ENCODE results near the gene DDX1.
"Not testable (repeated sequence)": the region's sequence is repeated elsewhere in the genome, so short reads cannot be mapped to it uniquely, and the experiment has no call there.

DDX1 gene

DNA sequence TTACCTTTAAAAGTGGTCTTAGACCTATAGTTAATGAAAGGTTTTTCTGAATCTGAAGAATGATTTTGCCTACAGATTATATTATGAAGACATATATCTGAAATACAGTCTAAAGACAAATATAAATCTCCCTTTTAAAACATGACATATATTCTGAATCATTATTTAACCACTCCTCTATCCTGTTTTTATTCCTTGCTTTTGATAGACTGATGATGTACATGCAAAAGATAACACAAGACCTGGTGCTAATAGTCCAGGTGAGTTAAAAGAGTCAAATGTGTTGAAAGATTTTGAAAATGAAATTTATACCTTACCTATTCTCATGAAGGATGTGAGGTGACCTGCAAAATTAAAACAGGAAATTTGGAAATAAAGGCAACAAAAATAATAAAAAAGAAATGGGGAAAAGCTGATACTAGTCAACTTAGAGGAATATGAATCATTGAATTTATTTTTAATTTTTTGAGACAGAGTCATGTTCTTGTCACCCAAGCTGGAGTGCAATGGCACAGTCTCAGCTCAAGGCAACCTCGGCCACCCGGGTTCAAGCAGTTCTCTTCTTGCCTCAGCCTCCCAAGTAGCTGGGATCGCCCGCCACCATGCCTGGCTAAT is 29.3 kb downstream of the DDX1 start:
- no peak overlapping the region for H3K4me3 ChIP-seq (ENCODE audit: low read depth, low read length)
- TF ChIP-seq, protein P1, sequence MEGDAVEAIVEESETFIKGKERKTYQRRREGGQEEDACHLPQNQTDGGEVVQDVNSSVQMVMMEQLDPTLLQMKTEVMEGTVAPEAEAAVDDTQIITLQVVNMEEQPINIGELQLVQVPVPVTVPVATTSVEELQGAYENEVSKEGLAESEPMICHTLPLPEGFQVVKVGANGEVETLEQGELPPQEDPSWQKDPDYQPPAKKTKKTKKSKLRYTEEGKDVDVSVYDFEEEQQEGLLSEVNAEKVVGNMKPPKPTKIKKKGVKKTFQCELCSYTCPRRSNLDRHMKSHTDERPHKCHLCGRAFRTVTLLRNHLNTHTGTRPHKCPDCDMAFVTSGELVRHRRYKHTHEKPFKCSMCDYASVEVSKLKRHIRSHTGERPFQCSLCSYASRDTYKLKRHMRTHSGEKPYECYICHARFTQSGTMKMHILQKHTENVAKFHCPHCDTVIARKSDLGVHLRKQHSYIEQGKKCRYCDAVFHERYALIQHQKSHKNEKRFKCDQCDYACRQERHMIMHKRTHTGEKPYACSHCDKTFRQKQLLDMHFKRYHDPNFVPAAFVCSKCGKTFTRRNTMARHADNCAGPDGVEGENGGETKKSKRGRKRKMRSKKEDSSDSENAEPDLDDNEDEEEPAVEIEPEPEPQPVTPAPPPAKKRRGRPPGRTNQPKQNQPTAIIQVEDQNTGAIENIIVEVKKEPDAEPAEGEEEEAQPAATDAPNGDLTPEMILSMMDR (IDR thresholded peaks at IDR 0.05; ENCODE audit: low read depth, low read length), result no peak

DNA sequence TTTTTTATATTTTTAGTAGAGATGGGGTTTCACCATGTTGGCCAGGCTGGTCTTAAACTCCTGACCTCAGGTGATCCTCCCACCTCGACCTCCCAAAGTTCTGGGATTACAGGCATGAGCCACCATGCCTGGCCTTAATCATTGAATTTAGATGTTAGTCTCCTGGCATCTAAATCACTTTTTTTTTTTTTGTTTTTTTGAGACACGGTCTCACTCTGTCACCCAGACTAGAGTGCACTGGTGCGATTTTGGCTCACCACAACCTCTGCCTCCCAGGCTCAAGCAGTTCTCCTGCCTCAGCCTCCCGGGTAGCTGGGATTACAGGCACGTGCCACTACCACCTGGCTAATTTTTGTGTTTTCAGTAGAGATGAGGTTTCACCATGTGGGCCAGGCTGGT is 29.8 kb downstream of the DDX1 start:
- DNase-seq (ENCODE audit: low read depth, low spot score); H3K4me3 ChIP-seq (ENCODE audit: low read depth, low read length); in situ Hi-C loops (cut with HindIII; ENCODE audit: low sequenced_read_pairs): not testable (repeated sequence)

More for the DNA sequence above, 29.3 kb downstream of the DDX1 start:
- in situ Hi-C loops (cut with HindIII; ENCODE audit: low sequenced_read_pairs), result no loop called here
- DNase-seq (ENCODE audit: low read depth, low spot score), result no peak

DNA sequence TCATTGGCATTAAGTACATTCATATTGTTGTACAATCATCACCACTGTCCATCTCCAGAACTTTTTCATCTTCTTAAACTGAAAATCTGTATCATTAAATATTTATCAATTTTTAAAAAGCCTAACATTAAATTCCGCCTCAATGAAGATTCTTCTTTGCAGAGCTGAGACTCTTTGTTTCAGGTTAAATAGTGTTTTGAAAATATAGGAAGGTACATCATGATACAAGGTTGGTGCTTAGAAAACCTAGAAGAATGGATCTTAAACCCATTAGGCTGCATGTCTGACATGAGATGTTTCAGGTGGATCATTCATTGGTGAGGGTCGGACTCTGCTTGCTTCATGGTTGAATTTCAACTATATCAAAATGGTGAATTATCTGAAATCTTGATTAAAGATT is 30.5 kb downstream of the DDX1 start:
- H3K4me3 ChIP-seq (ENCODE audit: low read depth, low read length), result no peak overlapping the region
- in situ Hi-C loops (cut with HindIII; ENCODE audit: low sequenced_read_pairs), result no loop called here
- TF ChIP-seq, protein P1 (IDR thresholded peaks at IDR 0.05; ENCODE audit: low read depth, low read length), result no peak
- no peak for DNase-seq (ENCODE audit: low read depth, low spot score)

DNA sequence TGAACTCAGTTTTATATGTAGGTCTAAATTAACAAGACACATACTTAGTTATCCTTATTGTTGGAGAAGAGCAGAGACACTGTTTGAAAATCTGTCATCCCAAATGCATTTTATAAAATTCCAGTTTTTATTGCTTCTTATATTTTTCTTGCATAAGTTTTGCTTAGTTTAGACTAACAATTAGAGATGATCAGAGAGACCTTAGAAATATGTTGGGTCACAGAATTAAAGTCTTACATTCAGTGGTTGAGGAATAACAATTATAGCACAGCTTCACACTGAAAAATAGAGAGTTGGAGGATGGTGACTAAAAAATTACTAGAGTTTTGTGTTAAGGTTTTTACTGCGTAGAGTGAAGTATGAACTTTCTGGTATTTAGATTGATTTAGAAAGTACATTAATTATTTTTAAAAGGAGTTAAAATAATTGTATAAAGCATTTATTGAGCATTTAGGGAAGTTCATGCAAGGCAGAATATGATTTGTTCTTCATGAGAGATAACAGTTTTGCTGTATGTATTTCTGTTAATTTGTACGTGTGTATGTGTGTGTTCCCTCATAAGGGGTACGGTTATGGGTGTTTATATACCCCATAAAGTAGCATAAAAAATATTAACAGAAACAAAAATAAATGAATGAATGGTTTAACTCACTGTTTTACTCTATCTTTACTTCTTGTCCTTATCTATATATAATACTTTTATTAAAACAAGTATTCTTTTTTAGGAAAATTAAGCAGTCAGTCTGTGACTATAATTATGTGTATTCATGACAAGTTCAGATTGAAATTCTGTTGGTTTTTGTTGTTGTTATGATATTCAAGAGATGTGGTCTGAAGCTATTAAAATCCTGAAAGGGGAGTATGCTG is 31.2 kb downstream of the DDX1 start:
- no peak for DNase-seq (ENCODE audit: low read depth, low spot score)
- no peak overlapping the region for H3K4me3 ChIP-seq (ENCODE audit: low read depth, low read length)
- TF ChIP-seq, protein P1 (IDR thresholded peaks at IDR 0.05; ENCODE audit: low read depth, low read length), result no peak
- in situ Hi-C loops (cut with HindIII; ENCODE audit: low sequenced_read_pairs), result no loop called here

DNA sequence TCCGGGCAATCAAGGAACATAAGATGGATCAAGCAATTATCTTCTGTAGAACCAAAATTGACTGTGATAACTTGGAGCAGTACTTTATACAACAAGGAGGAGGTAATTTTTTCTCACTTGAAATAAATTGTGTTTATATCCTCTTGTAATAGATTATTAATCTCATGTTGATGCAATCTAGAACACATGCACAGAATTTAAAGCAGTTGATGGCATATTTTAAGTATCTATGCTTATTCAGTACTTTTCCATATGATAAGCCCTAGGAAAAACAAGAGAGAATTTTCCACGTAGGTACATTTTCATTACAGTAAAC is 31.8 kb downstream of the DDX1 start:
- TF ChIP-seq, protein P1 (IDR thresholded peaks at IDR 0.05; ENCODE audit: low read depth, low read length), result no peak
- DNase-seq (ENCODE audit: low read depth, low spot score), result no peak
- H3K4me3 ChIP-seq (ENCODE audit: low read depth, low read length), result no peak overlapping the region
- in situ Hi-C loops (cut with HindIII; ENCODE audit: low sequenced_read_pairs), result no loop called here

DNA sequence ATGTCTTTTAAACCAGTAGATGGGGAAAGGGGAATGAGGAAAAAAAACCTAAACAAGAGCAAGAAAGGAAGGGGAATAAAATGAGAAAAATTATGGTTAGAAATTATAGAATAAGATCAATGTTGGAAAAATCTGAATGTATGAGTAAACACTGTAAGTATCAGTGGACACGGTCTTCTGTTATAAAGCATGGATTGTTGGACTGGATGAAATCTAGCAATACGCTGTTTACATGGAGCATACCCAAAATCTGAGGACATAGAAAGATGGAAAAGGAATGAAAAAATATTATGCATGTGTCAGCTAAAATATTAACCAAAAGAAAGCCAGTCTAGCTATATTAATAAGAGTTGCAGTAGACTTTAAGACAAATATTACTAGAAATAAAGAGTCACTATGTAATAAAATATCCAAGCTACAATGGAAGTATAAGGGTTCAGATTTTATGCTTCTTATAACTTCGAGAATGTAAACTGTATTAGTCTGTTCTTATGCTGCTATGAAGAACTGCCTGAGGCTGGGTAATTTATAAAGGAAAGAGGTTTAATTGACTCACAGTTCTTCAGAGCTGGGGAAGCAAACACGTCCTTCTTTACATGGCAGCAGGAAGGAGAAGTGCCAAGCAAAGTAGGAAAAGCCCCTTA is 32.4 kb downstream of the DDX1 start:
- in situ Hi-C loops (cut with HindIII; ENCODE audit: low sequenced_read_pairs), result no loop called here
- H3K4me3 ChIP-seq (ENCODE audit: low read depth, low read length), result no peak overlapping the region
- DNase-seq (ENCODE audit: low read depth, low spot score), result no peak
- TF ChIP-seq, protein P1 (IDR thresholded peaks at IDR 0.05; ENCODE audit: low read depth, low read length), result no peak

DNA sequence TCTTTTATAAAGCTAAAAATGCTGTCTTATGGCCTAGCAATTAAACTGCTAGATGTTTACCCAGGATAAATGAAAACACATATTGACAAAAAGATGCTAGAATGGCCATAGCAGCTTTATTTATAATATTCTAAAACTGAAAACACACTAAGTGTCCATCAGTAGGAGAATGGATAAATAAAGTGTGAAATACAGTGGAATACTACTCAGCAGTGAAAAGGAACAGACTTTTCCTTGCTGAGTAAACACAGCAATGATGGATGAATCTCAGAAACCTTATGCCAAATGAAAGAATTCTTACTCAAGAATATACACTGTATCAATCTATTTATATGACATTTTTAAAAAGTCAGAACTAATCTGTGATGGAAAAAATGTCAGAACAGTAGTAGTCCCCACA is 33.2 kb downstream of the DDX1 start:
- in situ Hi-C loops (cut with HindIII; ENCODE audit: low sequenced_read_pairs), result no loop called here
- no peak overlapping the region for H3K4me3 ChIP-seq (ENCODE audit: low read depth, low read length)
- TF ChIP-seq, protein P1 (IDR thresholded peaks at IDR 0.05; ENCODE audit: low read depth, low read length), result no peak
- DNase-seq (ENCODE audit: low read depth, low spot score), result no peak
